ENCODE data around the gene ALG14.

DNA sequence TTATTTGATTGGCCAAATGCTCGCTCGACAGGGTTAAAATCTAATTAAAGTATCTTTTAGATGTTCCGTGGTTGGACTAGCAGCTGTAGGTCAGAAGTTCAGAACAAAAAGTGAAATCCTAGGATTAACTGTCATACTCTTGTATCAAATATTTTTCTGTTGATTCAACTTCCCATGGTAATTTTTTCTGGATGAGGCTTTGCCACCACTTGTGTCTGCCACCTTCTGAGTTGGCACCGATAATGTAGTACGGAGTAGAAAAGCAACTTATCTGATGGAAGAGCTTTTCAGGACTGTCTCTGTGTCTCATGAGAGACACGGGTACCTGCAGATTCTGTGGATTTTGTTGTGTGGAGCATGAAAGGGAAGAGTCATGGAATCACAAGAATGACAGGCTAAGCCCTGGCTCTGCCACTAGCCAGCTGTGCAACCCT lies 101.2 kb downstream of the ALG14 start:
- TF ChIP-seq, protein P1, sequence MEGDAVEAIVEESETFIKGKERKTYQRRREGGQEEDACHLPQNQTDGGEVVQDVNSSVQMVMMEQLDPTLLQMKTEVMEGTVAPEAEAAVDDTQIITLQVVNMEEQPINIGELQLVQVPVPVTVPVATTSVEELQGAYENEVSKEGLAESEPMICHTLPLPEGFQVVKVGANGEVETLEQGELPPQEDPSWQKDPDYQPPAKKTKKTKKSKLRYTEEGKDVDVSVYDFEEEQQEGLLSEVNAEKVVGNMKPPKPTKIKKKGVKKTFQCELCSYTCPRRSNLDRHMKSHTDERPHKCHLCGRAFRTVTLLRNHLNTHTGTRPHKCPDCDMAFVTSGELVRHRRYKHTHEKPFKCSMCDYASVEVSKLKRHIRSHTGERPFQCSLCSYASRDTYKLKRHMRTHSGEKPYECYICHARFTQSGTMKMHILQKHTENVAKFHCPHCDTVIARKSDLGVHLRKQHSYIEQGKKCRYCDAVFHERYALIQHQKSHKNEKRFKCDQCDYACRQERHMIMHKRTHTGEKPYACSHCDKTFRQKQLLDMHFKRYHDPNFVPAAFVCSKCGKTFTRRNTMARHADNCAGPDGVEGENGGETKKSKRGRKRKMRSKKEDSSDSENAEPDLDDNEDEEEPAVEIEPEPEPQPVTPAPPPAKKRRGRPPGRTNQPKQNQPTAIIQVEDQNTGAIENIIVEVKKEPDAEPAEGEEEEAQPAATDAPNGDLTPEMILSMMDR (IDR thresholded peaks at IDR 0.05; ENCODE audit: low read depth, low read length) = no peak
- TF ChIP-seq POLR2A (IDR thresholded peaks at IDR 0.05; ENCODE audit: extremely low read depth, insufficient read length) = no peak
- TF ChIP-seq MYC (IDR thresholded peaks at IDR 0.05; ENCODE audit: low read depth, low read length) = no peak

Measured in NB4 (cell line).